ENCODE results near the gene PSMG3.

DNA sequence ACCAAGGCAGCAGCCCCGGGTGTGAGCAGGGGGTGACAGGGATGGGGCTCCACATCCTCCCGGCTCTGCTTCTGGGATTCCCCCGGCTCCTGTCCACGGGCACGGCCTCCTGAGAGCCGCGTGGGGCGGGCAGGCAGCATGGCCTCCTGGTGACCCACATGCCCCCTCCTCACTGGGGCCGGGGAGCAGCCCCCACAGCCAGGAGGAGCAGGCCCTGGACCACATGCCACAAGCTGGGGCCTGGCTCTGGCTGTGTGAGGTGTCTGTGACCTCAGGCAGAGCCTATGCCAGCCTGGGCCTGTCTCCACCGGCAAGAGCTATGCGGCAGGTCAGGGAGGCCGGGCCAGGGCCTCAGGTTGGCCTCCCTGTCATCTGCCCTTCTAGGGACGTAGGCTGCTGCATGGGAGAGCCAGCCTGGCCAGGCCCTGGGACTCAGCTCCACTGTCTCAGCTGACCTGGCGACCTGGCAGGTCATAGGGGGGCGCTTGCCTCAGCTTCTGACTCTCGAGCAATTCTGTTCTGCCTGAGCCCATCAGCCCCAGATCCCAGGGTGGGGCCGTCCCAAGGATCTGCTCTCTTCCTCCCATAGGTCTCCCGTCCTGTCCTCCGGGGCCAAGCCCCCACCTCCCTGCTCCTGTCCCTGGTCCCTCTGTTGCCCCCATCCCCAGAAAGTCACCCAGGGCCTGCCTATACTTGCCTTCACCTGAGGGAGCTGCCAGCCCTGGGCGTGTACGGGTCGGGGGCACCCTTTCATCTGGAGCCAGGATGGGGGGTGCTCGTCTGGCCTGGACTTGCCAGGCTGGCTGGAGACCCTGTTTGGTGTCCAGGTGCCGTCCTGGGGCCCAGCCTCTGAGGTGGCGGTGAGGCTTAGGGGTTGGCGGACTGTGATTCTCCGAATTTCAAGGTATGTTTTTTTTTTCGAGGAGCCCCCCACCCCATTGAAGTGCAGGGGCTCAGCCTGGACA is 9.9 kb downstream of the PSMG3 start:
- TF ChIP-seq, protein P1, sequence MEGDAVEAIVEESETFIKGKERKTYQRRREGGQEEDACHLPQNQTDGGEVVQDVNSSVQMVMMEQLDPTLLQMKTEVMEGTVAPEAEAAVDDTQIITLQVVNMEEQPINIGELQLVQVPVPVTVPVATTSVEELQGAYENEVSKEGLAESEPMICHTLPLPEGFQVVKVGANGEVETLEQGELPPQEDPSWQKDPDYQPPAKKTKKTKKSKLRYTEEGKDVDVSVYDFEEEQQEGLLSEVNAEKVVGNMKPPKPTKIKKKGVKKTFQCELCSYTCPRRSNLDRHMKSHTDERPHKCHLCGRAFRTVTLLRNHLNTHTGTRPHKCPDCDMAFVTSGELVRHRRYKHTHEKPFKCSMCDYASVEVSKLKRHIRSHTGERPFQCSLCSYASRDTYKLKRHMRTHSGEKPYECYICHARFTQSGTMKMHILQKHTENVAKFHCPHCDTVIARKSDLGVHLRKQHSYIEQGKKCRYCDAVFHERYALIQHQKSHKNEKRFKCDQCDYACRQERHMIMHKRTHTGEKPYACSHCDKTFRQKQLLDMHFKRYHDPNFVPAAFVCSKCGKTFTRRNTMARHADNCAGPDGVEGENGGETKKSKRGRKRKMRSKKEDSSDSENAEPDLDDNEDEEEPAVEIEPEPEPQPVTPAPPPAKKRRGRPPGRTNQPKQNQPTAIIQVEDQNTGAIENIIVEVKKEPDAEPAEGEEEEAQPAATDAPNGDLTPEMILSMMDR (conservative IDR thresholded peaks at IDR 0.05 in 1 of 2, IDR thresholded peaks at IDR 0.05 in 1 of 2; ENCODE audit: extremely low read depth in 1 of 2, insufficient read depth in 1 of 2, low read depth in 1 of 2, low read length in 2 of 2): no peak
- TF ChIP-seq EZH2 (IDR thresholded peaks at IDR 0.05; ENCODE audit: borderline replicate concordance, low read length): no peak

Measured in mammary epithelial cell (primary cell).